ENCODE results near the gene DCLRE1B.

DNA sequence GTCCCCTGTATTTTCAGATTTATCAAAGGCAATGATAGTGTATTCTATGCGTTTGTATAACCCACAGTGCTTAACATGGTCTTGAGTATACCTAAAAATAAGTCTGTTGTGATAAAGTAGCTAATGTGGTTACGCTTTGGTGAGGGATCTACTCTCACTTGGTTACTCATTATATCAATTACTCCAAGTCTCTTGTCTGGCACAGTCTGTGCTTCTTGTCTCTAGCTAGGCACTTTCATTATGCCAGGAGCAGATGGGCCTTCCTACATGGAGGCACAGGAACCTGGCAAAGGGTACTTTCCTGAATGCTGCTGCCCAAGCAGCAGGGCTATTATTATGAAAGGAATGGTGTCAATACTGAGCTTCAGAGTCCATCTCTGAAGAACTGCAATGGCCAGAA is 29.4 kb upstream of the DCLRE1B start:
- TF ChIP-seq, protein P1, sequence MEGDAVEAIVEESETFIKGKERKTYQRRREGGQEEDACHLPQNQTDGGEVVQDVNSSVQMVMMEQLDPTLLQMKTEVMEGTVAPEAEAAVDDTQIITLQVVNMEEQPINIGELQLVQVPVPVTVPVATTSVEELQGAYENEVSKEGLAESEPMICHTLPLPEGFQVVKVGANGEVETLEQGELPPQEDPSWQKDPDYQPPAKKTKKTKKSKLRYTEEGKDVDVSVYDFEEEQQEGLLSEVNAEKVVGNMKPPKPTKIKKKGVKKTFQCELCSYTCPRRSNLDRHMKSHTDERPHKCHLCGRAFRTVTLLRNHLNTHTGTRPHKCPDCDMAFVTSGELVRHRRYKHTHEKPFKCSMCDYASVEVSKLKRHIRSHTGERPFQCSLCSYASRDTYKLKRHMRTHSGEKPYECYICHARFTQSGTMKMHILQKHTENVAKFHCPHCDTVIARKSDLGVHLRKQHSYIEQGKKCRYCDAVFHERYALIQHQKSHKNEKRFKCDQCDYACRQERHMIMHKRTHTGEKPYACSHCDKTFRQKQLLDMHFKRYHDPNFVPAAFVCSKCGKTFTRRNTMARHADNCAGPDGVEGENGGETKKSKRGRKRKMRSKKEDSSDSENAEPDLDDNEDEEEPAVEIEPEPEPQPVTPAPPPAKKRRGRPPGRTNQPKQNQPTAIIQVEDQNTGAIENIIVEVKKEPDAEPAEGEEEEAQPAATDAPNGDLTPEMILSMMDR (IDR thresholded peaks at IDR 0.05; ENCODE audit: low read length) = no peak
- no peak for TF ChIP-seq EZH2 (IDR thresholded peaks at IDR 0.05; ENCODE audit: borderline replicate concordance, low read length)
